HG02678 (cell line): ENCODE results near the gene CYP2R1.

Experiments used
- ATAC-seq: cut with Tn5 transposase; IDR thresholded peaks from one replicate; pipeline ENCODE4 v1.9.1; 2021; ENCODE audit warnings: mild to moderate bottlenecking, moderate library complexity; ENCODE audit not compliant: unreplicated experiment

The CYP2R1 gene

GRCh38 chr11:14892036-14892556, at the start of gene CYP2R1:
Gene CYP2R1 (minus strand): TSS chr11:14892231. CDS start chr11:14892205, 26 bp downstream.
- peak; percentile 93 for ATAC-seq

GRCh38 chr11:14938936-14939335, 46.9 kb upstream of the CYP2R1 start:
- no peak for ATAC-seq

GRCh38 chr11:14934641-14935351, 42.8 kb upstream of the CYP2R1 start:
- no peak for ATAC-seq

GRCh38 chr11:14932447-14932846, 40.4 kb upstream of the CYP2R1 start:
- no peak for ATAC-seq

GRCh38 chr11:14930369-14930768, 38.3 kb upstream of the CYP2R1 start:
- no peak for ATAC-seq

GRCh38 chr11:14927146-14927545, 35.1 kb upstream of the CYP2R1 start:
- no peak for ATAC-seq

GRCh38 chr11:14924318-14924717, 32.3 kb upstream of the CYP2R1 start:
- no peak for ATAC-seq

- no peak for ATAC-seq
Observed at GRCh38 chr11:14916403-14916802, 24.4 kb upstream of the CYP2R1 start.

GRCh38 chr11:14914536-14914935, 22.5 kb upstream of the CYP2R1 start:
- ATAC-seq, result no peak

- peak; percentile 25 for ATAC-seq
Observed at GRCh38 chr11:14908214-14908880, 16.3 kb upstream of the CYP2R1 start.

GRCh38 chr11:14907411-14908213, 15.6 kb upstream of the CYP2R1 start:
- ATAC-seq, result peak; percentile 45

- no peak for ATAC-seq
Observed at GRCh38 chr11:14906993-14907392, 15.0 kb upstream of the CYP2R1 start.

GRCh38 chr11:14906578-14906977, 14.5 kb upstream of the CYP2R1 start:
- no peak for ATAC-seq

- ATAC-seq, result peak; percentile 66
Observed at GRCh38 chr11:14905104-14906033, 13.3 kb upstream of the CYP2R1 start.

GRCh38 chr11:14904745-14905103, 12.7 kb upstream of the CYP2R1 start:
- peak; percentile 38 for ATAC-seq

- ATAC-seq, result no peak
Observed at GRCh38 chr11:14902650-14903350, 10.8 kb upstream of the CYP2R1 start.

GRCh38 chr11:14898906-14899305, 6.9 kb upstream of the CYP2R1 start:
- ATAC-seq, result no peak

GRCh38 chr11:14898355-14898754, 6.3 kb upstream of the CYP2R1 start:
- ATAC-seq, result no peak

GRCh38 chr11:14894657-14895598, 2.9 kb upstream of the CYP2R1 start:
- ATAC-seq, result no peak
